Adipocyte (in vitro differentiated cells): ENCODE data around the gene KCNJ18.
"Not testable (repeated sequence)": the region's sequence is repeated elsewhere in the genome, so short reads cannot be mapped to it uniquely, and the experiment has no call there.

Source experiments
- DNase-seq: peaks from one replicate; pipeline ENCODE4 v3.0.0-alpha.2; 2015; ENCODE audit warnings: low read depth
- H3K27me3 ChIP-seq: replicated peaks from 2 replicates; pipeline ENCODE4 v1.7.0; 2013; ENCODE audit warnings: mild to moderate bottlenecking, low read length, moderate library complexity; ENCODE audit not compliant: control insufficient read depth, insufficient read depth
- H3K36me3 ChIP-seq: 2 replicates; pipeline ENCODE4 v1.7.0; 2013; ENCODE audit warnings: low read length, mild to moderate bottlenecking, moderate library complexity; ENCODE audit not compliant: control insufficient read depth, insufficient read depth, severe bottlenecking
- H3K4me1 ChIP-seq: 2 replicates; pipeline ENCODE4 v1.7.0; 2013; ENCODE audit warnings: mild to moderate bottlenecking, low read length, moderate library complexity; ENCODE audit not compliant: control insufficient read depth, insufficient read depth
- H3K4me3 ChIP-seq: 2 replicates; pipeline ENCODE4 v1.7.0; 2013; ENCODE audit warnings: mild to moderate bottlenecking, low read length, moderate library complexity
- H3K9ac ChIP-seq: 2 replicates; pipeline ENCODE4 v1.7.0; 2013; ENCODE audit warnings: mild to moderate bottlenecking, low read length, moderate library complexity
- H3K9me3 ChIP-seq: 2 replicates; pipeline ENCODE4 v1.7.0; 2013; ENCODE audit warnings: mild to moderate bottlenecking, low read length, moderate library complexity; ENCODE audit not compliant: control insufficient read depth

Gene KCNJ18

GRCh38 chr17:21724216-21725006, 32.1 kb downstream of the KCNJ18 start:
- not testable (repeated sequence) for H3K36me3 ChIP-seq, H3K27me3 ChIP-seq, DNase-seq, H3K4me1 ChIP-seq, H3K4me3 ChIP-seq, H3K9ac ChIP-seq, H3K9me3 ChIP-seq

GRCh38 chr17:21731076-21731475, 38.8 kb downstream of the KCNJ18 start:
- not testable (repeated sequence) for H3K27me3 ChIP-seq, DNase-seq, H3K9me3 ChIP-seq, H3K36me3 ChIP-seq, H3K9ac ChIP-seq, H3K4me3 ChIP-seq
- H3K4me1 ChIP-seq, result peaks cover 10% of the 10 kb centered on the region

- H3K27me3 ChIP-seq, H3K9ac ChIP-seq, H3K4me3 ChIP-seq, DNase-seq, H3K9me3 ChIP-seq, H3K36me3 ChIP-seq: not testable (repeated sequence)
- H3K4me1 ChIP-seq, result peaks cover 10% of the 10 kb centered on the region
Observed at GRCh38 chr17:21733931-21734330, 41.6 kb downstream of the KCNJ18 start.

- DNase-seq, H3K4me1 ChIP-seq: not testable (repeated sequence)
Observed at GRCh38 chr17:21735814-21736213, 43.5 kb downstream of the KCNJ18 start.

GRCh38 chr17:21737015-21737580, 44.8 kb downstream of the KCNJ18 start:
- not testable (repeated sequence) for DNase-seq, H3K9me3 ChIP-seq, H3K36me3 ChIP-seq, H3K4me3 ChIP-seq, H3K9ac ChIP-seq, H3K4me1 ChIP-seq, H3K27me3 ChIP-seq

More at GRCh38 chr17:21735814-21736213, 43.5 kb downstream of the KCNJ18 start:
- H3K36me3 ChIP-seq, H3K27me3 ChIP-seq, H3K4me3 ChIP-seq, H3K9ac ChIP-seq, H3K9me3 ChIP-seq: not testable (repeated sequence)

- not testable (repeated sequence) for H3K9ac ChIP-seq, H3K4me1 ChIP-seq, H3K36me3 ChIP-seq, DNase-seq, H3K9me3 ChIP-seq, H3K4me3 ChIP-seq, H3K27me3 ChIP-seq
Observed at GRCh38 chr17:21738241-21738640, 45.9 kb downstream of the KCNJ18 start.

GRCh38 chr17:21738877-21739474, 46.7 kb downstream of the KCNJ18 start:
- not testable (repeated sequence) for DNase-seq, H3K27me3 ChIP-seq, H3K36me3 ChIP-seq, H3K9me3 ChIP-seq, H3K4me1 ChIP-seq, H3K9ac ChIP-seq, H3K4me3 ChIP-seq

- not testable (repeated sequence) for H3K36me3 ChIP-seq, H3K4me1 ChIP-seq, H3K27me3 ChIP-seq, H3K9me3 ChIP-seq, H3K9ac ChIP-seq, DNase-seq, H3K4me3 ChIP-seq
Observed at GRCh38 chr17:21739485-21739884, 47.2 kb downstream of the KCNJ18 start.

GRCh38 chr17:21740836-21741235, 48.5 kb downstream of the KCNJ18 start:
- not testable (repeated sequence) for H3K36me3 ChIP-seq, H3K9me3 ChIP-seq, H3K4me3 ChIP-seq, H3K4me1 ChIP-seq, H3K9ac ChIP-seq, DNase-seq, H3K27me3 ChIP-seq

GRCh38 chr17:21741520-21741919, 49.2 kb downstream of the KCNJ18 start:
- H3K9me3 ChIP-seq, H3K4me1 ChIP-seq, H3K4me3 ChIP-seq, H3K36me3 ChIP-seq, H3K9ac ChIP-seq, DNase-seq, H3K27me3 ChIP-seq: not testable (repeated sequence)

- H3K9me3 ChIP-seq, result no peaks in the 10 kb centered on the region
- no peaks in the 10 kb centered on the region for H3K36me3 ChIP-seq
- H3K4me1 ChIP-seq, result no peaks in the 10 kb centered on the region
- no peak overlapping the region for H3K9ac ChIP-seq
- H3K4me3 ChIP-seq, result no peak overlapping the region
- no peaks in the 10 kb centered on the region for H3K27me3 ChIP-seq
- DNase-seq, result no peak
Observed at GRCh38 chr17:21742326-21742725, 50.0 kb downstream of the KCNJ18 start.
